Neural cell (in vitro differentiated cells): Measurements from ENCODE around the gene MDGA2. TPM values are rescaled to one million over a fixed set of nuclear protein-coding genes. Genes with fewer than 3 reads are reported as not detected.

Experiments used
- H2AFZ ChIP-seq: fragments of 200-600, 300-800 bp; sonication (generic), shearing (Covaris generic); 2 replicates; pipeline ENCODE4 v1.6.0; 2014; ENCODE audit warnings: low read depth, mild to moderate bottlenecking, antibody characterized with exemption, low read length, moderate library complexity
- H3F3A ChIP-seq: fragments of 200-600 bp; shearing (Covaris generic); 2 replicates; pipeline ENCODE4 v1.6.1; 2016; ENCODE audit warnings: mild to moderate bottlenecking, moderate library complexity, mixed read lengths, antibody characterized with exemption, low read length; ENCODE audit not compliant: insufficient read depth, poor library complexity, severe bottlenecking
- H3K27ac ChIP-seq: fragments of 200-600, 300-800 bp; sonication (generic), shearing (Covaris generic); 2 replicates; pipeline ENCODE4 v1.5.1; 2014; ENCODE audit warnings: mild to moderate bottlenecking, low read length, moderate library complexity
- H3K27me3 ChIP-seq: fragments of 300-800, 200-600 bp; sonication (generic), shearing (Covaris generic); 2 replicates; pipeline ENCODE4 v1.6.0; 2014; ENCODE audit warnings: mild to moderate bottlenecking, low read depth, low read length, moderate library complexity; ENCODE audit not compliant: insufficient read depth
- H3K36me3 ChIP-seq: fragments of 300-800, 200-600 bp; sonication (generic), shearing (Covaris generic); 2 replicates; pipeline ENCODE4 v1.5.1; 2014; ENCODE audit warnings: mild to moderate bottlenecking, antibody characterized with exemption, low read length, moderate library complexity; ENCODE audit not compliant: insufficient read depth
- H3K4me2 ChIP-seq: fragments of 300-800, 200-600 bp; sonication (generic), shearing (Covaris generic); 2 replicates; pipeline ENCODE4 v1.6.0; 2014; ENCODE audit warnings: mild to moderate bottlenecking, low read length
- H3K4me3 ChIP-seq: fragments of 300-800, 200-600 bp; sonication (generic), shearing (Covaris generic); 2 replicates; pipeline ENCODE4 v1.5.1; 2014; ENCODE audit warnings: mild to moderate bottlenecking, low read length, moderate library complexity
- H3K79me2 ChIP-seq: fragments of 200-600 bp; shearing (Covaris generic); replicated peaks from 2 replicates; pipeline ENCODE4 v1.6.0; 2014; ENCODE audit warnings: mild to moderate bottlenecking, low read length, moderate library complexity; ENCODE audit not compliant: insufficient read depth
- H3K9ac ChIP-seq: fragments of 300-800, 200-600 bp; sonication (generic), shearing (Covaris generic); 2 replicates; pipeline ENCODE4 v1.6.1; 2016; ENCODE audit warnings: mild to moderate bottlenecking, low read length, mixed read lengths
- H3K9me2 ChIP-seq: fragments of 200-600 bp; shearing (Covaris generic); 2 replicates; pipeline ENCODE4 v1.6.1; 2016; ENCODE audit warnings: mild to moderate bottlenecking, low read length, mixed read lengths; ENCODE audit not compliant: insufficient read depth
- H3K9me3 ChIP-seq: fragments of 200-600, 300-800 bp; sonication (generic), shearing (Covaris generic); 2 replicates; pipeline ENCODE4 v1.6.1; 2016; ENCODE audit warnings: mild to moderate bottlenecking, mixed run types, low read length, moderate library complexity, mixed read lengths
- H4K20me1 ChIP-seq: fragments of 200-600 bp; shearing (Covaris generic); 2 replicates; pipeline ENCODE4 v1.6.1; 2016; ENCODE audit warnings: mild to moderate bottlenecking, mixed run types; ENCODE audit not compliant: insufficient read depth
- EP300 ChIP-seq: fragments of 450-650 bp; conservative IDR thresholded peaks from 2 replicates; pipeline ENCODE4 v1.6.1; 2014; ENCODE audit warnings: antibody characterized with exemption, mild to moderate bottlenecking, moderate library complexity; ENCODE audit not compliant: poor library complexity, severe bottlenecking
- MXI1 ChIP-seq: fragments of 450-650 bp; conservative IDR thresholded peaks from 2 replicates; pipeline ENCODE4 v1.6.1; 2014; ENCODE audit warnings: antibody characterized with exemption, mild to moderate bottlenecking; ENCODE audit not compliant: poor library complexity, severe bottlenecking
- POLR2AphosphoS5 ChIP-seq: IDR thresholded peaks from 2 replicates; pipeline ENCODE4 v1.6.1; 2012
- RAD21 ChIP-seq: fragments of 450-650 bp; conservative IDR thresholded peaks from 2 replicates; pipeline ENCODE4 v1.6.1; 2014; ENCODE audit warnings: antibody characterized with exemption, mild to moderate bottlenecking, moderate library complexity
- REST ChIP-seq: IDR thresholded peaks from 2 replicates; pipeline ENCODE4 v1.6.1; 2012; ENCODE audit warnings: borderline replicate concordance
- SMC3 ChIP-seq: fragments of 450-650 bp; conservative IDR thresholded peaks from 2 replicates; pipeline ENCODE4 v1.6.1; 2014; ENCODE audit warnings: antibody characterized with exemption, mild to moderate bottlenecking, moderate library complexity; ENCODE audit not compliant: poor library complexity
- TAF1 ChIP-seq: IDR thresholded peaks from 2 replicates; pipeline ENCODE4 v1.6.1; 2012; ENCODE audit warnings: low read depth
- polyA minus RNA-seq: library from RNA; depleted of rRNA, polyadenylated mRNA; stranded (reverse); fragments of >200 nt; gene quantifications from 2 replicates; pipeline ENCODE4 v1.2.3, GENCODE V29; 2014
- polyA plus RNA-seq: library from polyadenylated mRNA; depleted of rRNA; stranded (reverse); fragments of >200 nt; gene quantifications from 2 replicates; pipeline ENCODE4 v1.2.3, GENCODE V29; 2014

Gene MDGA2
- polyA plus RNA-seq (3.8 and 7.9 TPM in 2 replicates), polyA minus RNA-seq (25.8 and 33.2 TPM in 2 replicates)

- H3K9me2 ChIP-seq: no peaks in the 10 kb centered on the region
- peak within 1 kb of the TSS; percentile 81 for H3K4me2 ChIP-seq
- H2AFZ ChIP-seq: peak within 1 kb of the TSS; percentile 67
- peaks cover 3% of the 10 kb centered on the region for H3F3A ChIP-seq
- H3K9me3 ChIP-seq: no peaks in the 10 kb centered on the region
- no peaks in the 10 kb centered on the region for H3K79me2 ChIP-seq
- peak; percentile 14 for TF ChIP-seq REST
- peak; percentile 45 for TF ChIP-seq POLR2AphosphoS5
- TF ChIP-seq SMC3: peak; percentile 26
- TF ChIP-seq RAD21: peak; percentile 57
- peak; percentile 64 for TF ChIP-seq MXI1
- no peak for TF ChIP-seq TAF1
- H3K27ac ChIP-seq: peak within 1 kb of the TSS; percentile 64
- H3K9ac ChIP-seq: peak within 1 kb of the TSS; percentile 75
- H4K20me1 ChIP-seq: no peaks in the 10 kb centered on the region
- peak within 1 kb of the TSS; percentile 81 for H3K4me3 ChIP-seq
- H3K27me3 ChIP-seq: peaks cover 11% of the 10 kb centered on the region
- H3K36me3 ChIP-seq: no peaks in the 10 kb centered on the region
Observed at GRCh38 chr14:47675466-47676314, at the start of gene MDGA2. Gene MDGA2 (minus strand): TSS chr14:47675605.

- Histone ChIP-seq H3K27me3 (no peaks in the 10 kb centered on the region), H3K79me2 (no peaks in the 10 kb centered on the region), H3K4me3 (no peak overlapping the region), H3K36me3 (no peaks in the 10 kb centered on the region), H3K27ac (peak overlapping the region; percentile 13), H2AFZ (no peak overlapping the region), H3K4me2 (no peak overlapping the region), H3K9me2 (no peaks in the 10 kb centered on the region), H3K9me3 (no peaks in the 10 kb centered on the region), H3F3A (no peaks in the 10 kb centered on the region), H4K20me1 (no peaks in the 10 kb centered on the region), H3K9ac (no peak overlapping the region)
- no peak for TF ChIP-seq TAF1
- peak; percentile 66 for TF ChIP-seq REST
- TF ChIP-seq POLR2AphosphoS5: peak; percentile 96
- TF ChIP-seq SMC3: no peak
- TF ChIP-seq EP300: peak; percentile 100
Observed at GRCh38 chr14:47722929-47723693, 47.7 kb upstream of the MDGA2 start.
